ENCODE data around the gene SURF4.

- TF ChIP-seq MAX (IDR thresholded peaks at IDR 0.05) (no peak), POLR2A (IDR thresholded peaks at IDR 0.05; ENCODE audit: low read length) (no peak)
These were observed 29.9 kb upstream of the SURF4 start for GRCh38 chr9:133405508-133406438.
